Osteoblast (primary cell): ENCODE measurements around the gene SP140. TPM values are rescaled to one million over a fixed set of nuclear protein-coding genes. Genes with fewer than 3 reads are reported as not detected.

Source experiments
- DNase-seq: peaks from one replicate; pipeline ENCODE4 v3.0.0; 2011; ENCODE audit warnings: low spot score, mixed read lengths; ENCODE audit not compliant: insufficient read length; ENCODE audit errors: missing footprints
- H2AFZ ChIP-seq: 2 replicates; pipeline ENCODE4 v1.6.0; 2011; ENCODE audit warnings: mild to moderate bottlenecking, low read length
- H3K27ac ChIP-seq: 2 replicates; pipeline ENCODE4 v1.5.1; 2011; ENCODE audit warnings: mild to moderate bottlenecking, low read depth, low read length, moderate library complexity
- H3K27me3 ChIP-seq: 2 replicates; pipeline ENCODE4 v1.6.0; 2012; ENCODE audit warnings: mild to moderate bottlenecking, control low read depth, inconsistent platforms, low read length, moderate library complexity; ENCODE audit not compliant: insufficient read depth
- H3K36me3 ChIP-seq: 2 replicates; pipeline ENCODE4 v1.5.1; 2011; ENCODE audit warnings: mild to moderate bottlenecking, low read length, control low read depth, moderate library complexity; ENCODE audit not compliant: insufficient read depth
- H3K4me1 ChIP-seq: 2 replicates; pipeline ENCODE4 v1.5.1; 2011; ENCODE audit warnings: mild to moderate bottlenecking, low read length, control low read depth, moderate library complexity; ENCODE audit not compliant: insufficient read depth
- H3K4me2 ChIP-seq: 2 replicates; pipeline ENCODE4 v1.6.0; 2011; ENCODE audit warnings: mild to moderate bottlenecking, low read length; ENCODE audit not compliant: insufficient read depth
- H3K4me3 ChIP-seq: fragments of 200-600 bp; sonication (generic); 3 replicates; pipeline ENCODE4 v1.5.1; 2012; ENCODE audit warnings: mild to moderate bottlenecking, low read length, inconsistent platforms; ENCODE audit not compliant: insufficient read depth
- H3K79me2 ChIP-seq: 2 replicates; pipeline ENCODE4 v1.6.0; 2012; ENCODE audit warnings: mild to moderate bottlenecking, low read length, control low read depth, inconsistent platforms; ENCODE audit not compliant: insufficient read depth
- H3K9me3 ChIP-seq: 2 replicates; pipeline ENCODE4 v1.5.1; 2011; ENCODE audit warnings: low read depth, low read length, control low read depth
- H4K20me1 ChIP-seq: 2 replicates; pipeline ENCODE4 v1.6.0; 2012; ENCODE audit warnings: mild to moderate bottlenecking, low read length, control low read depth; ENCODE audit not compliant: insufficient read depth
- total RNA-seq: library from RNA; depleted of rRNA; stranded (reverse); fragments of >200 nt; gene quantifications from 2 replicates; pipeline ENCODE4 v1.2.3, GENCODE V29; 2012
- TF ChIP-seq, protein P1 (sequence below): IDR thresholded peaks from 2 replicates; pipeline ENCODE4 v1.5.1; 2011; ENCODE audit warnings: mild to moderate bottlenecking, low read depth, low read length, moderate library complexity; ENCODE audit errors: extremely low read depth

Gene SP140
- total RNA-seq, 1 donor: 0.36 TPM

DNA sequence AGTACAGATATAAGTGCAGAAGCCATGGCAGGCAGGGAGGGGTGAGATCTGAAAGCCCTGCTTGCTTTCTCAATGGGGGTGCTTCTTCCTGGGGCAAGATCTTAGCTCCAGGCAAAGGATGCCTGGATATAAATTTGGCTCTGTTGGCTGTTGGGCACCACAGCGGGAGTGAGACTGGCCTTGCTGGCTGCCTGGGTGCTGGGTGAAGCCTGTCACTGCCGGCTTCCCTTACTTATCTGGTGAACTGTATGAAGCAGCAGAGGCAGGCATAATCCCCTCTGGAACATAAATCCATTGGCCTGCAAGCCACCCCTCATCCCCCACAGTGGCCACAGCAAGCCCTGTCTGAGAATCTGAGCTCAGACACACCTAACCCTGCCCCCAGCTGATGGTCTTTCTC lies 74.1 kb downstream of the SP140 start:
- H3K4me3 ChIP-seq: no peak overlapping the region
- H3K27ac ChIP-seq: no peak overlapping the region
- H3K9me3 ChIP-seq: no peaks in the 10 kb centered on the region
- no peak overlapping the region for H3K4me2 ChIP-seq
- no peaks in the 10 kb centered on the region for H3K36me3 ChIP-seq
- no peaks in the 10 kb centered on the region for H3K4me1 ChIP-seq
- no peaks in the 10 kb centered on the region for H3K27me3 ChIP-seq
- TF ChIP-seq, protein P1, sequence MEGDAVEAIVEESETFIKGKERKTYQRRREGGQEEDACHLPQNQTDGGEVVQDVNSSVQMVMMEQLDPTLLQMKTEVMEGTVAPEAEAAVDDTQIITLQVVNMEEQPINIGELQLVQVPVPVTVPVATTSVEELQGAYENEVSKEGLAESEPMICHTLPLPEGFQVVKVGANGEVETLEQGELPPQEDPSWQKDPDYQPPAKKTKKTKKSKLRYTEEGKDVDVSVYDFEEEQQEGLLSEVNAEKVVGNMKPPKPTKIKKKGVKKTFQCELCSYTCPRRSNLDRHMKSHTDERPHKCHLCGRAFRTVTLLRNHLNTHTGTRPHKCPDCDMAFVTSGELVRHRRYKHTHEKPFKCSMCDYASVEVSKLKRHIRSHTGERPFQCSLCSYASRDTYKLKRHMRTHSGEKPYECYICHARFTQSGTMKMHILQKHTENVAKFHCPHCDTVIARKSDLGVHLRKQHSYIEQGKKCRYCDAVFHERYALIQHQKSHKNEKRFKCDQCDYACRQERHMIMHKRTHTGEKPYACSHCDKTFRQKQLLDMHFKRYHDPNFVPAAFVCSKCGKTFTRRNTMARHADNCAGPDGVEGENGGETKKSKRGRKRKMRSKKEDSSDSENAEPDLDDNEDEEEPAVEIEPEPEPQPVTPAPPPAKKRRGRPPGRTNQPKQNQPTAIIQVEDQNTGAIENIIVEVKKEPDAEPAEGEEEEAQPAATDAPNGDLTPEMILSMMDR: no peak
- H4K20me1 ChIP-seq: no peaks in the 10 kb centered on the region
- DNase-seq: no peak
- no peaks in the 10 kb centered on the region for H3K79me2 ChIP-seq
- H2AFZ ChIP-seq: no peak overlapping the region

DNA sequence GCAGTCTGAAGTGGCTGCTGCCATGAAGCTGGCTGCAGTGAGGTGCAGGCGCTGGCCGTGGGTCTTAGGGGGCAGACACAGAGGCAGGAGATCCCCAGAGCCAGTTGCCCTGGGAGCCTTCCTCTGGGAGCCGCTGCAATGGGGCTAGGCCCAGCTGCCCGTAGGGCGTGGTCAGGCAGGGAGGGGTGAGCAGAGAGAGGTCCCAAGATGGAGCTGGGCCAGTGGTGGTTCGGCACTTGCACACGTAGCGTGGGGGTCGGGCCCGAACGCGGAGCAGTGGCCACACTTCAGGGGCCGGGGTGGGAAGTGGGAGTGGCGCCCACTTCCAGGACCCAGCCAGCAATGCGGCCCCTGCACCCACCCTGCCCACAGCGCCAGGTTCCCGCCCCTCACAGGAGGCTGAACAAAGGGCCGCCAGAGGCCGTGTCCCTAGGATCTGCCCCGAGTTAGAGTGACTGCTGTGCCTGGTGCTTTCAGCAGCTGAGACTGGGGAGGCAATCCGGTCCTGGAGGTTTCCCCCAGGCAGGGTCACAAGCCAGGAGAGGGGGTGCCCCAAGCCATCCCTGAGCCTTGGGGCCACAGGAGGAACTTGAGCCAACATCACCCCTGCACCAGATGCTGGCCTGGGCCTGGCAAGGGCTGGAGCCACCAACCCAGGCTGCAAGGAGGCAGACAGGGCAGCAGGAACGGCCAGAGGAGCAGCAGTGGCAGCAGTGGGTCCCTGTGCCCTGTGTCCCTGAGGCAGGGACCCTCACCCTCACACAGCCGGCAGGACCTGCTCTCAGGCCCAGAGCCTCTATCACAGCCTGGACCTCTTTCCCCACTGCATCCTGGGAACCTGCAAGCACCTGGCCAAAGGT lies 80.1 kb downstream of the SP140 start:
- no peak overlapping the region for H3K4me3 ChIP-seq

GRCh38 chr2:230306474-230306873 lies 80.9 kb downstream of the SP140 start:
- H3K36me3 ChIP-seq: no peaks in the 10 kb centered on the region
- no peak overlapping the region for H3K4me3 ChIP-seq
- H2AFZ ChIP-seq: no peak overlapping the region
- H4K20me1 ChIP-seq: no peaks in the 10 kb centered on the region
- DNase-seq: no peak
- no peaks in the 10 kb centered on the region for H3K79me2 ChIP-seq
- no peaks in the 10 kb centered on the region for H3K27me3 ChIP-seq
- H3K27ac ChIP-seq: no peak overlapping the region
- TF ChIP-seq, protein P1: no peak
- no peak overlapping the region for H3K4me2 ChIP-seq
- H3K9me3 ChIP-seq: no peaks in the 10 kb centered on the region
- H3K4me1 ChIP-seq: no peaks in the 10 kb centered on the region

More for the DNA sequence above, 80.1 kb downstream of the SP140 start:
- H3K9me3 ChIP-seq: no peaks in the 10 kb centered on the region
- no peak for DNase-seq
- no peak overlapping the region for H2AFZ ChIP-seq
- no peaks in the 10 kb centered on the region for H3K79me2 ChIP-seq
- no peaks in the 10 kb centered on the region for H4K20me1 ChIP-seq
- no peaks in the 10 kb centered on the region for H3K36me3 ChIP-seq
- H3K27me3 ChIP-seq: no peaks in the 10 kb centered on the region
- no peak overlapping the region for H3K4me2 ChIP-seq
- TF ChIP-seq, protein P1: no peak
- no peak overlapping the region for H3K27ac ChIP-seq
- no peaks in the 10 kb centered on the region for H3K4me1 ChIP-seq

DNA sequence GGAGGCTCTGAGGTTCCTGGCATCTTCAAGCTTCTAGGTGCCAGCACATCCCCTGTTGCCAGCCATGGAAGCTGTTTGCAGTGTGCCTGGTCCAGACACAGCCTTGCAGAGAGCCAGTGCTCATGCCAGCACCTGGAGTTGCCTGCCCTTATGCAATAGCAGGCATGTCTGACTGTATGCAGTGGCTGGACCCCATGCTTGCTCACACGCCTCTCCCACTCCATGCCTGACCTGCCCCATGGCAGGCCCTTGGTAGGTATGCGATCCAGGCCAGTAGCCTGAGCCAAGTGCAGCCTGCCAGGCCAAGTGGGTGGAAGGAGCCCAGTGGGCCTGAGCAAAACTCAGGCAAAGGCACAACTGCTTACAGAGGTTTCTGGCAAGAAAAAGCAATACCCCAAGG lies 81.9 kb downstream of the SP140 start:
- H3K27ac ChIP-seq: no peak overlapping the region
- TF ChIP-seq, protein P1: no peak
- H3K27me3 ChIP-seq: no peaks in the 10 kb centered on the region
- H3K4me2 ChIP-seq: no peak overlapping the region
- H3K9me3 ChIP-seq: no peaks in the 10 kb centered on the region
- H2AFZ ChIP-seq: no peak overlapping the region
- no peaks in the 10 kb centered on the region for H4K20me1 ChIP-seq
- no peak for DNase-seq
- H3K79me2 ChIP-seq: no peaks in the 10 kb centered on the region
- H3K4me3 ChIP-seq: no peak overlapping the region
- no peaks in the 10 kb centered on the region for H3K36me3 ChIP-seq
- peaks cover under 1% of the 10 kb centered on the region for H3K4me1 ChIP-seq
